HG02642 (cell line): ENCODE results near the gene SLC25A5.
A peak's percentile ranks its signal among the peaks of the same experiment; 100 is the strongest.
"Not testable (repeated sequence)": the region's sequence is repeated elsewhere in the genome, so short reads cannot be mapped to it uniquely, and the experiment has no call there.

Experiments used
- ATAC-seq: cut with Tn5 transposase; IDR thresholded peaks from one replicate; pipeline ENCODE4 v1.9.1; 2021; ENCODE audit warnings: mild to moderate bottlenecking; ENCODE audit not compliant: unreplicated experiment, poor library complexity

SLC25A5 gene

DNA sequence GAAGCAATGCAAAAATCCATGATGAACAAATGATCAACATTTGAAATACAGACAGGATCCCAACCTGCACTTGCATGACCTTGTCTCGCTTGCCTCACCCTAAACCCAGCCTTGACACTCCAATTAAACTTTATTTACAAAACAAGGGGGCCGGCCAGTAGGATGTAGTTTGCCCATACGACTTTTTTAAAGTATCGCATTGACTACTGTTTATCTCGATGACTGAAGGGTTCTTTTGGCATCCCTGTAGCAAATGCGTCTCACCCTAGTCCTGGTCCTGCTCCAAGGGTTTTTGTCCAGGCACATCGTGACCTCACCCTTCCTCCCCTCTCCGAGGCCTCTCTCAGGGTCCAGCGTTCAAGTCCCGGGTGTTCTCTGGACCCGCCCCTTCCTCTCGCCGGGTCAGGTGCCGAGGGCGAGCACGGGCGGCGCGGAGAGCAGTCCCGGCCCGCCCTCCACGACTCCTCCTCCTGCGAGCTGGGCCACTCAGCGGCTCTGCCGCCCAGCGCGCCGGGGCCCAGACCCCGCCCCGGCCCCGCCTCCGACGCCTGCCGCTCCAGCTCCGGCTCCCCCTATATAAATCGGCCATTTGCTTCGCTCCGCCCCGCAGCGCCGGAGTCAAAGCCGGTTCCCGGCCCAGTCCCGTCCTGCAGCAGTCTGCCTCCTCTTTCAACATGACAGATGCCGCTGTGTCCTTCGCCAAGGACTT is at the start of gene SLC25A5:
Gene SLC25A5 (plus strand): TSS at position 603 of the 709 bp plus-strand sequence. CDS start 72 bp downstream, at position 675.
- peak; percentile 87 for ATAC-seq

GRCh38 chrX:119419146-119419545 is 49.1 kb upstream of the SLC25A5 start:
- no peak for ATAC-seq

GRCh38 chrX:119419898-119420297 is 48.3 kb upstream of the SLC25A5 start:
- ATAC-seq = no peak

- no peak for ATAC-seq
Measured at GRCh38 chrX:119421016-119421705, 47.1 kb upstream of the SLC25A5 start.

GRCh38 chrX:119423631-119424030 is 44.6 kb upstream of the SLC25A5 start:
- no peak for ATAC-seq

- no peak for ATAC-seq
Measured at GRCh38 chrX:119424999-119425398, 43.2 kb upstream of the SLC25A5 start.

- ATAC-seq = peak; percentile 84
Measured at GRCh38 chrX:119427024-119427794, 41.0 kb upstream of the SLC25A5 start.

GRCh38 chrX:119427795-119428185 is 40.5 kb upstream of the SLC25A5 start:
- ATAC-seq = no peak

DNA sequence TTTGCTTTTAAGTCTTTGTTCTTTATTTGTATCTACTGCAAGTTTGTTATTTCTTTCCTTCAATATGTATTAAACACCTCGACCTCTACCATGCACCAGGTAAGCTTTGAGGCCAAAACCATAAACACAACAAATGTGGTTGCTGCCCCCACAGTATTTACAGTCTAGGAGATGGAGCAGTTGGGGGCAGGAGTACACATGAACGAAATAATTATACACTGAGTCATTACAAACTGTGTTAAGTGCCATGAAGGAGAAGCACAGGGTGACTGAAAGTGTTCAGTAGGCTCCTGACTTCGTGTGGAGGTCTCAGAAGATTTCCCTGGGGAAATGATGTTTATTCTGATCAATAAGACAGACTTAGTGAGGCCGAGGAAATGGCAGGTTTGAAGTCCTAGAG is 38.8 kb upstream of the SLC25A5 start:
- ATAC-seq = no peak

DNA sequence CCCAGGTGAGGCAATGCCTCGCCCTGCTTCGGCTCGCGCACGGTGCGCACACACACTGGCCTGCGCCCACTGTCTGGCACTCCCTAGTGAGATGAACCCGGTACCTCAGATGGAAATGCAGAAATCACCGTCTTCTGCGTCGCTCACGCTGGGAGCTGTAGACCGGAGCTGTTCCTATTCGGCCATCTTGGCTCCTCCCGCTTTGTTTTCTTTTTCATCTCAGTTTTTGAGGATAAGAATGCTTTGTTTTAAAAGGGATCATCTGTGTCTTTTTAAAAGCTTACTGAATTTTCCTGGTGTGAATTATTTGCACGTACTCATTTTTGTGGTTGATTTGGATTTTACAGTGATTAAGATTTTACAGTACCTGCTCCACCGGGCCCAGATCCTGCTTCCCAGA is 26.9 kb upstream of the SLC25A5 start:
- not testable (repeated sequence) for ATAC-seq

DNA sequence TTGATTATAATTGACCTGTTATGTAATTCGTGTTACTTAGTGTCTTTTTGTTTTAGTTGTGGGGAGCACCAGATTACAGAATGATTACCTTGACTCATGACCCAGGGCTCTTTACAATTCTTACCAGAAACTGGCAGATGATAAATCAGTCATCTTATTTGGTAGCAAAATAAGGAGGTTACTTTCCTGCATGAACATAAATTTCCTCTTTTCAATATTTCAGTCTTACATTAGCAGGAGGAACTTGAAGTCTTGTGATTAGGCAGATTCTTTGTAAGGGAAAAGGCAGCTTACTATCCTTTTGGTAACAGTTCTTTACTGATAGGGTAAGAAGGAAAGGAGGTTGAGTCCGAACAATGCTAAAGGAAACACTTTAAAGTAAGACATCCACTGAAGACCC is 26.0 kb upstream of the SLC25A5 start:
- no peak for ATAC-seq

- ATAC-seq = no peak
Measured at GRCh38 chrX:119453202-119453601, 15.0 kb upstream of the SLC25A5 start.

GRCh38 chrX:119455264-119455663 is 13.0 kb upstream of the SLC25A5 start:
- ATAC-seq = no peak

DNA sequence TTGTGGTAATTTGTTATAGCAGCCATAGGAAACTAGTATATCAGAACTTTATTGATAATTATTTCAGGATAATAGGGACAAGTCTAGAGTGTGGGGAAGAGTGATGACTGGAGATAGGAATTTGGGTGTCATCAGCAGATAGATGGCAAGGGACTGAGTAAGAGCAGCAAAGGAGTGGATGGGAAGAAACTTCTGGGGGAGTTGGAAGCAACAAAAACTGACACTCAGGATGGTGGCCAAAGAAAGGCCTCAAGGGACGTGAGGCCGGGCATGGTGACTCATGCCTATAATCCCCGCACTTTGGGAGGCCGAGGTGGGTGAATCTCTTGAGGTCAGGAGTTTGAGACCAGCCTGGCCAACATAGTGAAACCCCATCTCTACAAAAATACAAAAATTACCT is 9.1 kb upstream of the SLC25A5 start:
- ATAC-seq = no peak

DNA sequence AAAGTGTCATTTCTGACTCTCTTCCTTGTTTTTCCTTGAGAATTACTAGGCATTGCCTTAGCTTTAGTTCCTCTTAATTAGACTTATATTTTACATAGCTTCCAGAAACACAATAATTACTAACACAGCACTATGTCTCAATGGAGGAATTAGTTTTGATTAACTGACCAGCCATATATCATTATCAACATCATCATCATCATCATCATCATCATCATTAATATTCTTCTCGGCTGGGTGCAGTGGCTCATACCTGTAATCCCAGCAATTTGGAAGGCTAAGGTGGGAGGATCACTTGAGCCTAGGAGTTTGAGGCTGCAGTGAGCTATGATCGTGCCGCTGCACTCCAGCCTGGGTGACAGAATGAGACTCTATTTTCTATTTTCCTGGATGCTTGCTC is 2.7 kb upstream of the SLC25A5 start:
- ATAC-seq = no peak

- no peak for ATAC-seq
Measured at GRCh38 chrX:119466970-119467369, 1.3 kb upstream of the SLC25A5 start.

DNA sequence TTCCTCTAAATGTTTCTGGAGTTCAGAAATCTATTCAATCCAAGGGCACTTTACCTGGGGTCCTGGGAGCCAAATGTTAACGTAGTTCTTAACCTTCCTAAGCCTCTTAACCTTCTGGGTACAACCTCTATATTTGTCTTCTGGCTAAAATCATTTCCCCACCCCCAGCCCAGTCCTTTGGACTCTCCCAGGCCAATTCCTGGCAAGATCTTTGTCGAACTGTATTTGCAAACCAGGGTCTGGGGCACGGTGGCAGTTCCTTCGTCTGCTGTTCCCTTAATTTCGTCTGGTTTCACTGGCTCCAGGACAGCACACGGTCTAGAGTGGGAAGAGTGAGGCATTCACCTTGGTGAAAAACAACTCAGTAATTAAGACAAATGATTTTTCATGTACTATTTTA is 811 bp upstream of the SLC25A5 start:
- no peak for ATAC-seq

DNA sequence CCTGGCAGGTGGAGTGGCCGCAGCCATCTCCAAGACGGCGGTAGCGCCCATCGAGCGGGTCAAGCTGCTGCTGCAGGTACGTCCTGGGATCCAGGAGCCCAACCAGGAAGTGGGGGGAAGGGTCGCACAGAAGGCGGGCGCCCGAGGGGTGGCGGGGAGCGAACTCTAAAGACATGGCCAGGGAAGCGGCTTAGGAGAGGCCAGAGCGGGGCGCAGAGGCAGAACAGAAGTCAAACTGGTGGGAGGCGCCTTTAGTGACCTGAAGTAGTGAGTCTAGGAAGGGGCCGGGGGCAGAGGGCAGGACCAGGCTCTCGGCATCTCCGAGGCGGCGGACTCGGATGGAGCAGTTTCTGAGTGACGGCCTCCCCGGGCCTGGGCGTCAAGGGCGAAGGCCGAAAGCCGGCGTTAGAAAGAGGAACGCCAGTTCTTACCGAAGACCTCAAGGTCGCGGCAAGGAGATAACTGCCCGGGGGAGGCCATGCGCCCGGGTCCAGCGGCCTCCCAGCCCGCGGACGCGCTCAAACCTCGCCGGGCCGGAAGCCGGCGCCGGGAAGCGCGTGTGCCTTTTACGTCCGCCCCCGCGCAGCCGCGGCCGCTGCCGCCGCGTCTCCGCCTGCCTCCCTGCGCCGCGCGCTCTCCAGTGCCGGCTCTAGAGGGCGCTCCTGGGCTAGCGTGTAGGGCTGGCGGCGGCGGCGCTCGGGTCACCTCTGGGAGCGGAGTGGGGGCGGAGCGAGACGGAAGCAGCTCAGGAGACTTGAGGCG is 488 bp downstream of the SLC25A5 start:
- ATAC-seq = peak; percentile 80

- ATAC-seq = no peak
Measured at GRCh38 chrX:119469313-119469635, 1.0 kb downstream of the SLC25A5 start.

DNA sequence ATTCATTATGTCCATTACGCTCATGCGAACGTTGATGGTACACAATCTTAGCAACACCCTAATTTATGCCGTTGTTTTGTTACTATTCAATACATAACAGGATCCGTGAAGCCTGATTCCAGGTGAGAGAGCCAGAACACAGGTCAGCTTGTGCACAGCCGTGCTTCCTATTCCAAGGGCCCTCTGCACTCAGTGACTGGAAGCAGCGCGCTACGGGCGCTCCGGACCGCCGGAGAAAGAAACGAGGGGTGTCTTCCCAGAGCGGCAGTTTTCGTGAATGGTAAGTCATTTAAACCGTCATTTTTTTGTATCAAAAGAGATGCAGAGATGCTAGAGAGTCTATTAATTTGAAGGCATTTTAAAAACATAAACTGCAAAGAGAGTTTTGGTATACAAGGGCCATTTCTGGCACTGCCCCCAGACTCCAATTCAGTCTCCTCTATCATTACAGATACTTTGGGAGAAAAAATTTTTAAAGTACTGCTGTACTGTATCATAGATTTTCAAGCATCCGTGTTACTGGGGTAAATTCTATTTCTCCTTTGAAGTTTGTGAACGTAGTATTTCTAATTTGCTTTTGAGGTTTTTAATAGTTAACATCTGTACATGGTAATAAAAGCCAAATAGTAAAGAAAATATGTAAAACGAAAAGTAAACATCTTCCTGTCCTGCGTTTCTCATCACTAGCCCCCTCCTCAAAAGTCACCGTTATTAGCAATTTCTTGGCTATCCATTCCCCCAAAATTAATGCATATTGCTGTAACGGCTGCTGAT is 6.6 kb downstream of the SLC25A5 start:
- ATAC-seq = no peak
